OCI-LY7 (cell line): ENCODE data around the gene ISOC2. TPM values are rescaled to one million over a fixed set of nuclear protein-coding genes. Genes with fewer than 3 reads are reported as not detected.

Experiments used
- BruUV-seq: library from RNA; stranded (reverse); fragments of 400-500 nt; replicated peaks from 2 replicates; lab custom pipeline; 2021; lab: Mats Ljungman, UMichigan
- CTCF ChIA-PET: fragments of 300-600 bp; sonication (Branson Sonifier 250); formaldehyde crosslinking; loops from one replicate; lab custom pipeline; 2022; ENCODE audit warnings: antibody characterized with exemption; ENCODE audit not compliant: unreplicated experiment; lab: Charles Lee
- POLR2A ChIA-PET: fragments of 300-600 bp; sonication (Branson Sonifier 250); formaldehyde crosslinking; loops from one replicate; lab custom pipeline; 2022; ENCODE audit warnings: antibody characterized with exemption; lab: Charles Lee
- DNase-seq: peaks from one replicate; pipeline ENCODE4 v3.0.0-alpha.2; 2015; ENCODE audit warnings: low spot score
- H2AFZ ChIP-seq: fragments of 200-600 bp; sonication (generic), shearing (Covaris generic); 2 replicates; pipeline ENCODE4 v1.6.1; 2014; ENCODE audit warnings: mild to moderate bottlenecking, antibody characterized with exemption, low read length, moderate library complexity
- H3K27ac ChIP-seq: fragments of 200-600 bp; sonication (generic); 2 replicates; pipeline ENCODE4 v1.5.1; 2014; ENCODE audit warnings: mixed run types, low read depth, mild to moderate bottlenecking, moderate library complexity, low read length, inconsistent platforms; ENCODE audit not compliant: poor library complexity, severe bottlenecking
- H3K36me3 ChIP-seq: fragments of 200-600 bp; sonication (generic); 2 replicates; pipeline ENCODE4 v1.6.1; 2014; ENCODE audit warnings: mild to moderate bottlenecking, antibody characterized with exemption, low read length, moderate library complexity, mixed read lengths; ENCODE audit not compliant: insufficient read depth
- H3K4me1 ChIP-seq: fragments of 200-600 bp; sonication (generic); 2 replicates; pipeline ENCODE4 v1.5.1; 2014; ENCODE audit warnings: mild to moderate bottlenecking, low read length; ENCODE audit not compliant: insufficient read depth, poor library complexity, severe bottlenecking
- H3K4me2 ChIP-seq: fragments of 200-600 bp; sonication (generic); 2 replicates; pipeline ENCODE4 v1.6.1; 2014; ENCODE audit warnings: mild to moderate bottlenecking, low read length
- H3K4me3 ChIP-seq: fragments of 200-600 bp; sonication (generic); 2 replicates; pipeline ENCODE4 v1.5.1; 2014; ENCODE audit warnings: mild to moderate bottlenecking, low read depth, low read length; ENCODE audit not compliant: poor library complexity, severe bottlenecking
- H3K79me2 ChIP-seq: fragments of 200-600 bp; sonication (generic); 2 replicates; pipeline ENCODE4 v1.6.1; 2016; ENCODE audit warnings: low read depth, mild to moderate bottlenecking, low read length, moderate library complexity, mixed read lengths; ENCODE audit not compliant: insufficient read depth
- H3K9me2 ChIP-seq: fragments of 200-600 bp; sonication (generic); 2 replicates; pipeline ENCODE4 v1.6.1; 2016; ENCODE audit warnings: mild to moderate bottlenecking, low read length, mixed read lengths; ENCODE audit not compliant: insufficient read depth
- H3K9me3 ChIP-seq: fragments of 200-600 bp; sonication (generic); 2 replicates; pipeline ENCODE4 v1.6.1; 2014; ENCODE audit warnings: mild to moderate bottlenecking, mixed run types, low read length, mixed read lengths
- H4K20me1 ChIP-seq: fragments of 200-600 bp; sonication (generic); 2 replicates; pipeline ENCODE4 v1.6.1; 2014; ENCODE audit warnings: mild to moderate bottlenecking, antibody characterized with exemption, low read length, moderate library complexity, mixed read lengths; ENCODE audit not compliant: insufficient read depth
- EZH2phosphoT487 ChIP-seq: fragments of 200-600 bp; sonication (generic); IDR thresholded peaks from 2 replicates; pipeline ENCODE4 v1.6.1; 2018; ENCODE audit warnings: low read depth, borderline replicate concordance, mild to moderate bottlenecking, mixed run types, antibody characterized with exemption, low read length, moderate library complexity, mixed read lengths
- intact Hi-C: fragments of 100-400 bp; cut with micrococcal nuclease; formaldehyde crosslinking; loops from one replicate; pipeline ENCODE4 v1.10.0; 2022; ENCODE audit not compliant: unreplicated experiment
- total RNA-seq, 2 experiments: library from RNA; depleted of rRNA in 1 of 2; stranded (reverse); fragments of >200 nt in 1 of 2; shearing (Covaris generic) in 1 of 2; gene quantifications; 2 replicates each; pipeline ENCODE4 v1.2.3, GENCODE V29; 2014 to 2022
- TF ChIP-seq, protein P1 (sequence below): fragments of 200-600 bp; sonication (generic); conservative IDR thresholded peaks from 2 replicates; pipeline ENCODE4 v1.5.1; 2014; ENCODE audit warnings: mild to moderate bottlenecking, antibody characterized with exemption, low read length, moderate library complexity, mixed read lengths

The ISOC2 gene
- total RNA-seq, 2 experiments from 2014 or later: 37.0 to 115 TPM

DNA sequence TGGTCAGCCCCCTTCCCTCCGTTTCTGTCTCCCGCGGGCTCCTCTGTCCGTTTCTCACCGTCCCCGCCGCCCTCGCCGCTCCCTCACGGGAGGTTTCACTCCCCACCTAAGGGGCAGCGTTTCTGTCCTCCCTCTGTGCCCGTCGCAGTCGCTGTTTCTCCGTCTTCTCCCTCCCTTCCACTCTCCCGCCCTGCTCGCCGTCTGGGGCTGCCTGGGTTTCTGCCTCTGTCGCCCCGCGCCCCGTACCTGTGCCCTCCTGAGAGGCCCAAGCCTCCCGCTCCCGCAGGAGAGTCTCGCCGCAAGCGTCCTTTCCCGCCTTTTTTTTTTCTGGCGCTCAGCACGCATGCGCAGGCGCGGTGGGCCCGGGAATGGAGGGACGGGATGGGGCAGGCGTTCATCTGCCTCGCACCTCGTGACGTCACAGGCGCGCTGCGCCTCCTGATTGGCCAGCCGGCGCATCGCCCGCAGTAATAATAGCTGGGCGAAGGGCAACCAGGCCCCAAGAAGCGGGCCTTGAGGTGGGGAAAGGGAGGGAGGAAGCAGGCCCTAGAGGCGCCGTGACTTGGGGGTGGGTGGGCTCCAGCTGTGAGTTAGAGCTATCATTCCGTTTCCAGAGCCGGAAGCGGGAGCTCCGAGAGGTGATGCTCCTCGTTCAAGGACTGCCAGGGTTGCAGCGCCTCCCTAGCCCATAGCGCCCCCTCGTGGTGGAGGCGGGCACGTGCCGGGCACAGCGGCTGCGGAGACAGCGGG, 42.2 kb upstream of the ISOC2 start:
- BruUV-seq: no TSS peak
- peak; percentile 96 for DNase-seq
- peak overlapping the region; percentile 63 for H3K4me3 ChIP-seq
- H3K9me3 ChIP-seq: no peaks in the 10 kb centered on the region
- ChIA-PET CTCF (interaction anchor here (0.6 to 1.9 kb wide), 6 partner anchors 11 to 126 kb away, joined by 3 to 10 read pairs (median 4); partner anchors contain the start of genes ISOC2 and ZNF628), POLR2A (interaction anchor here (0.6 to 1.4 kb wide), 6 partner anchors 11 to 253 kb away, joined by 3 to 4 read pairs (median 3); partner anchors contain the start of genes ZNF628 and ZNF784)
- TF ChIP-seq, protein P1, sequence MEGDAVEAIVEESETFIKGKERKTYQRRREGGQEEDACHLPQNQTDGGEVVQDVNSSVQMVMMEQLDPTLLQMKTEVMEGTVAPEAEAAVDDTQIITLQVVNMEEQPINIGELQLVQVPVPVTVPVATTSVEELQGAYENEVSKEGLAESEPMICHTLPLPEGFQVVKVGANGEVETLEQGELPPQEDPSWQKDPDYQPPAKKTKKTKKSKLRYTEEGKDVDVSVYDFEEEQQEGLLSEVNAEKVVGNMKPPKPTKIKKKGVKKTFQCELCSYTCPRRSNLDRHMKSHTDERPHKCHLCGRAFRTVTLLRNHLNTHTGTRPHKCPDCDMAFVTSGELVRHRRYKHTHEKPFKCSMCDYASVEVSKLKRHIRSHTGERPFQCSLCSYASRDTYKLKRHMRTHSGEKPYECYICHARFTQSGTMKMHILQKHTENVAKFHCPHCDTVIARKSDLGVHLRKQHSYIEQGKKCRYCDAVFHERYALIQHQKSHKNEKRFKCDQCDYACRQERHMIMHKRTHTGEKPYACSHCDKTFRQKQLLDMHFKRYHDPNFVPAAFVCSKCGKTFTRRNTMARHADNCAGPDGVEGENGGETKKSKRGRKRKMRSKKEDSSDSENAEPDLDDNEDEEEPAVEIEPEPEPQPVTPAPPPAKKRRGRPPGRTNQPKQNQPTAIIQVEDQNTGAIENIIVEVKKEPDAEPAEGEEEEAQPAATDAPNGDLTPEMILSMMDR: peak; percentile 98
- no peak for TF ChIP-seq EZH2phosphoT487
- H3K36me3 ChIP-seq: no peaks in the 10 kb centered on the region
- peak overlapping the region; percentile 56 for H3K27ac ChIP-seq
- H3K4me1 ChIP-seq: peaks cover 8% of the 10 kb centered on the region
- no peaks in the 10 kb centered on the region for H3K79me2 ChIP-seq
- intact Hi-C loops: loop anchor here (1.0 kb wide), 1 partner anchor 35 kb away; no protein-coding TSS in a partner anchor
- H4K20me1 ChIP-seq: no peaks in the 10 kb centered on the region
- H3K9me2 ChIP-seq: no peaks in the 10 kb centered on the region
- peak overlapping the region; percentile 57; the same call in 1 of the 2 replicates for H3K4me2 ChIP-seq
- peak overlapping the region; percentile 93 for H2AFZ ChIP-seq

DNA sequence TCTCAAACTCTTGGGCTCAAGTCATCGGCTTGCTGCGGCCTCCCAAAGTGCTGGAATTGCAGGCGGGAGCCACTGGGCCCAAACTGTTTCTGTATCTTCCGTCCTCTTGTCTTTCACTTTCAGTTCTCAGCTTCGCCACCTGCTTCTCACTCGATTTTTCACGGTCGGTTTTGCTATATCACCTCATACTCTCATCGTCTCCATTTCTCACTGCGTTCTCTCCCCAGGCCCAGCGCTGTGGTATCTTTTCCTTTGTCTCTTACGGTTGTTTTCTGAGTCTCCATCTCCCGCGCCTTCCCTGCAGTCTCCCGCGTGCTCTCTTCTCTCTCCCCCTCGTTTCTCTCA, 41.7 kb upstream of the ISOC2 start:
- BruUV-seq: no TSS peak
- intact Hi-C loops: no loop called here
- Histone ChIP-seq H3K9me3 (no peaks in the 10 kb centered on the region), H3K4me3 (peak overlapping the region; percentile 32), H3K4me2 (peak overlapping the region; percentile 35; the same call in 1 of the 2 replicates), H3K27ac (no peak overlapping the region), H3K79me2 (no peaks in the 10 kb centered on the region), H3K36me3 (no peaks in the 10 kb centered on the region), H2AFZ (peak overlapping the region; percentile 93), H4K20me1 (no peaks in the 10 kb centered on the region), H3K9me2 (no peaks in the 10 kb centered on the region), H3K4me1 (peaks cover 8% of the 10 kb centered on the region)
- ChIA-PET CTCF (interaction anchor here (0.6 to 1.9 kb wide), 3 partner anchors 26 to 68 kb away, joined by 4 to 10 read pairs (median 6); partner anchors contain the start of gene ZNF628), POLR2A (interaction anchor here (1.0 kb wide), 2 partner anchors 11 to 27 kb away, joined by 3 read pairs; partner anchors contain the start of gene ZNF628)
- TF ChIP-seq, protein P1: no peak
- TF ChIP-seq EZH2phosphoT487: no peak
- DNase-seq: no peak
